AG04450 (cell line): ENCODE results near the gene SLC39A11. TPM values are rescaled to one million over a fixed set of nuclear protein-coding genes. Genes with fewer than 3 reads are reported as not detected.

Experiments used
- CTCF ChIA-PET: fragments of 300-600, 350-600 bp; formaldehyde crosslinking; extraction: SDS; loops from one replicate; lab custom pipeline; 2022; ENCODE audit warnings: antibody characterized with exemption, inconsistent platforms; lab: Charles Lee
- POLR2A ChIA-PET: fragments of 350-600 bp; formaldehyde crosslinking; extraction: SDS; loops from one replicate; lab custom pipeline; 2021; ENCODE audit warnings: antibody characterized with exemption, inconsistent platforms; lab: Yijun Ruan, JAX
- DNase-seq: peaks from one replicate; pipeline ENCODE4 v3.0.0-alpha.2; 2011; ENCODE audit warnings: low read depth, low spot score
- H3K27ac ChIP-seq: one replicate; pipeline ENCODE4 v1.5.1; 2012; ENCODE audit warnings: low read depth, low read length, control low read depth
- H3K27me3 ChIP-seq: one replicate; pipeline ENCODE4 v1.6.0; 2012; ENCODE audit warnings: low read length; ENCODE audit not compliant: control insufficient read depth, insufficient read depth
- H3K4me3 ChIP-seq: 2 replicates; pipeline ENCODE4 v1.5.1; 2011; ENCODE audit warnings: mild to moderate bottlenecking, low read depth, low read length, control low read depth
- H3K9me3 ChIP-seq: 2 replicates; pipeline ENCODE4 v1.5.1; 2012; ENCODE audit warnings: low read length; ENCODE audit not compliant: control insufficient read depth, insufficient read depth
- polyA plus RNA-seq: library from polyadenylated mRNA; depleted of rRNA; stranded (reverse); fragments of >200 nt; gene quantifications from 2 replicates; pipeline ENCODE4 v1.2.3, GENCODE V29; 2011
- TF ChIP-seq, protein P1 (sequence below): IDR thresholded peaks from 2 replicates; pipeline ENCODE4 v1.5.1; 2011; ENCODE audit warnings: low read depth, low read length, control low read depth, inconsistent platforms

Gene SLC39A11
- polyA plus RNA-seq, 1 experiment = 18.0 TPM

DNA sequence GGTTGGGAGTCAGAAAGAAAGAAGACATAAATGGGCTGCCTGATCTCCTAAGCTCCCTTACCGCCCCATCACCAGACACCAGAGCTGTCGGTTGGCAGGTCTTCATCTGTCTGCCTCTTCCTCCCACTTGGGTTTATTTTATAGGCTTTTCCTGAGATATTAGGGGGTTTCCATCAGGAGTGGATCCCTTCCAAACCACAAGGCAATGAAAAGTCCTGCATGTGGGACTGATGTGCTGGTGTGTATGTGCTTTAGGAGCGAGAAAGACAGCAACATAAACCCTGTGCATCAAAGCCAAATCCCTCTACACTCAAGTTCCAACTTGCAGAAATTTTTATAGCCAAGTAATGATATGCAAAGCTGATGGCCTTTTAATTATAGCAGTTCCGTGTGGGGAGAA, 389.5 kb downstream of the SLC39A11 start:
- POLR2A ChIA-PET = no interaction called here
- H3K4me3 ChIP-seq = no peak overlapping the region
- peaks cover 3% of the 10 kb centered on the region; the same call in 1 of the 2 replicates for H3K9me3 ChIP-seq
- no peaks in the 10 kb centered on the region for H3K27me3 ChIP-seq
- CTCF ChIA-PET = interaction anchor here (0.6 kb wide), 1 partner anchor 16 kb away, joined by 8 read pairs; no protein-coding TSS in a partner anchor
- H3K27ac ChIP-seq = no peak overlapping the region
- TF ChIP-seq, protein P1, sequence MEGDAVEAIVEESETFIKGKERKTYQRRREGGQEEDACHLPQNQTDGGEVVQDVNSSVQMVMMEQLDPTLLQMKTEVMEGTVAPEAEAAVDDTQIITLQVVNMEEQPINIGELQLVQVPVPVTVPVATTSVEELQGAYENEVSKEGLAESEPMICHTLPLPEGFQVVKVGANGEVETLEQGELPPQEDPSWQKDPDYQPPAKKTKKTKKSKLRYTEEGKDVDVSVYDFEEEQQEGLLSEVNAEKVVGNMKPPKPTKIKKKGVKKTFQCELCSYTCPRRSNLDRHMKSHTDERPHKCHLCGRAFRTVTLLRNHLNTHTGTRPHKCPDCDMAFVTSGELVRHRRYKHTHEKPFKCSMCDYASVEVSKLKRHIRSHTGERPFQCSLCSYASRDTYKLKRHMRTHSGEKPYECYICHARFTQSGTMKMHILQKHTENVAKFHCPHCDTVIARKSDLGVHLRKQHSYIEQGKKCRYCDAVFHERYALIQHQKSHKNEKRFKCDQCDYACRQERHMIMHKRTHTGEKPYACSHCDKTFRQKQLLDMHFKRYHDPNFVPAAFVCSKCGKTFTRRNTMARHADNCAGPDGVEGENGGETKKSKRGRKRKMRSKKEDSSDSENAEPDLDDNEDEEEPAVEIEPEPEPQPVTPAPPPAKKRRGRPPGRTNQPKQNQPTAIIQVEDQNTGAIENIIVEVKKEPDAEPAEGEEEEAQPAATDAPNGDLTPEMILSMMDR = no peak
- DNase-seq = peak; percentile 46

DNA sequence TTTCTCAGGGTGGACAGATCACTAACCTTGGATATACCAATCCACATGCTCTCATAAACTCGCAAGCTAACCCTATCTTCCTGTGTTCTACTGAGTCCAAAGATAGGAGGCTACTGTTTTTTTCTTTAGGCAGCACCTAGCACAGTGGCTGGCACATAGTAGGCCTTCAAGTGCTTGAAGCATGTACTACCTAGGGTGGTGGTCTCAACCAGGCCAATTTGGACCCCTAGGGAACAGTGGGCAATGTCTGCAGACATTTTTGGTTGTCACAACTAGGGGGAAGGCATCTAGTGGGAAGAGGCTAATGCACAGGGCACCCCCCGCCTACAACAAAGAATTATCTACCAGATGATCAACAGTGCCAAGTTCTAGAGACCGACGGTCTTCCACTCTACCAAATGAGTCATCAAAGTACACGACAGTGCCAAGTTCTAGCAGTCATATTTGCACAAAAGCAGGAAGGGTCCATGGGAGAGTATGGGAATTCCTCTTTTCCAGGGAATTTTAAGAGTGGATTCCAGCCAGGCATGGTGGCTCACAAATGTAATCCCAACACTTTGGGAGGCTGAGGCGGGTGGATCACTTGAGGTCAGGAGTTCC, 390.3 kb downstream of the SLC39A11 start:
- no peak for DNase-seq
- peaks cover 3% of the 10 kb centered on the region; the same call in 1 of the 2 replicates for H3K9me3 ChIP-seq
- POLR2A ChIA-PET = no interaction called here
- no peak overlapping the region for H3K4me3 ChIP-seq
- CTCF ChIA-PET = no interaction called here
- TF ChIP-seq, protein P1 = no peak
- H3K27ac ChIP-seq = no peak overlapping the region
- H3K27me3 ChIP-seq = no peaks in the 10 kb centered on the region

DNA sequence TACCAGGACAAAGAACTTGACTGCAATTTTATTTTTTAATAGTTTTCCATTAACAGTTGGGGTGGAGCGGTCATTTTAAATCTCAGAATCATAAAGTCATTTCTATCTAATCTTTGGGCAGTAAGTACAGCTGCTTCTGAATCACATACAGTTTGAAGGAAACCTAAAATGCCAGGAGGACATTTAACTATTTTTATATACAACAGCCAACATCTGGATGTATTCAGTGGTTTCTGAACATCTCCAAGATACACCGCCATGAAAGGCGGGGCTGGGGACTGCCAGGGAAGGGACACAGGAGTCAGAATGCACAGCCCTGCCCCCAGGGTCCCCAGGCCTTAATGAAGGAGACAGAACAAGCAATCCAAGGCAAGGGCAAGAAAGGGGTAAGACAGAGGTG, 392.3 kb downstream of the SLC39A11 start:
- POLR2A ChIA-PET = no interaction called here
- DNase-seq = no peak
- Histone ChIP-seq H3K9me3 (peaks cover 3% of the 10 kb centered on the region; the same call in 1 of the 2 replicates), H3K27ac (no peak overlapping the region), H3K4me3 (no peak overlapping the region), H3K27me3 (no peaks in the 10 kb centered on the region)
- CTCF ChIA-PET = interaction anchor here (1.2 kb wide), 1 partner anchor 141 kb away, joined by 3 read pairs; no protein-coding TSS in a partner anchor
- TF ChIP-seq, protein P1 = no peak

DNA sequence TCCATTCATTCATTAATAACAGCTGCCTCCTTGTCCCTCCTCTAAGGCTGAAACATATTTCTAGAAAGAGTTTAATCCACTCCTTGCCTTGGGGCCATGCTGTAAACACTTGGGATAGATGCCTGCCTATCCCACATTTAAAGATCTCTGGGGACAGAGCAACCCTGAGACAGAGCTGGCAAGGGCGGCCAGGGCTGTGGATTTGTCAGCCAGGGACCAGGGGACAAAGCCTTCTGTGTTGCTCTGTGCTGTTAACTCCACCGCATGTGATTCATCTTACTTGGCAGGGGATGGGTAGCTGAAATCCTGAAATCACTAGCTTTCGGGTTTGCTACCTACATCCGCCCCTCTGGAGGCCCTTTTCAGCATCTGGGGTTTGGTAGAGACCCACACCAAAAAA, 392.9 kb downstream of the SLC39A11 start:
- DNase-seq = no peak
- H3K9me3 ChIP-seq = peaks cover 3% of the 10 kb centered on the region; the same call in 1 of the 2 replicates
- no peak overlapping the region for H3K27ac ChIP-seq
- H3K27me3 ChIP-seq = no peaks in the 10 kb centered on the region
- H3K4me3 ChIP-seq = no peak overlapping the region
- TF ChIP-seq, protein P1 = no peak
- CTCF ChIA-PET = interaction anchor here (1.2 kb wide), 1 partner anchor 140 kb away, joined by 3 read pairs; no protein-coding TSS in a partner anchor
- POLR2A ChIA-PET = no interaction called here

DNA sequence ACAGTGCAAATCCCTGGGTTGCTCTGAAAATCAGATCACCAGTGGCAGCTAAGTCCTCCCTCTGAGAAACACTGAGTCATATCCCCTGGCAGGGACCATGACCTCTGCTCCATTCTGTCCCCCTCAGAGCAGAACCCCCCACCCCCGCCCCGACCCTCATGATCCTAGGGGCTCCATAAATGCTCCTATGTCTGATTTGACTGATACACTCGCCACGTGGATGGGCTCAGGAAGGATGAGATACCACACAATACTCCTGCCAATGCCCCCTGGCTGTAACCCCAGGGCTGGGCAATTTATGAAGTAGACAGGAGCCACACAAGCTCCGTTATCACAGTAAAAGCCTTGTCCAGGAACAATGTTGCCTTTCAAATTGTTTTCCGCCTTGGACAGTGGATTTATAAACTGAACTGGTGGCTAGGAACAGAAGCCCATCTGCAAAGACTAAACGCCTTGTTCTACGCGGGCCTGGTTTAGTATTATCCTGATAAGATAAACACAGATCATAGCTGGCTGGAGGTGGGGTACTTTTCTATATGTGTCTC, 394.8 kb downstream of the SLC39A11 start:
- peaks cover 3% of the 10 kb centered on the region; the same call in 1 of the 2 replicates for H3K9me3 ChIP-seq
- no peaks in the 10 kb centered on the region for H3K27me3 ChIP-seq
- H3K27ac ChIP-seq = no peak overlapping the region
- TF ChIP-seq, protein P1 = no peak
- CTCF ChIA-PET = interaction anchor here (0.6 to 2.7 kb wide), 5 partner anchors 13 to 493 kb away, joined by 3 to 14 read pairs (median 6); no protein-coding TSS in a partner anchor
- POLR2A ChIA-PET = interaction anchor here (1.0 kb wide), 1 partner anchor 105 kb away, joined by 4 read pairs; no protein-coding TSS in a partner anchor
- H3K4me3 ChIP-seq = no peak overlapping the region
- no peak for DNase-seq
